Measurements from ENCODE around the gene S1PR3. TPM values are rescaled to one million over a fixed set of nuclear protein-coding genes. Genes with fewer than 3 reads are reported as not detected.

The S1PR3 gene
- total and polyA plus RNA-seq, 2 donors (not counting 3 experiments of a cell fraction or from before 2014, with no cell fraction given), result 12.5 to 25.8 TPM

- DNase-seq (ENCODE audit: low read depth, low spot score) (no peak), FAIRE-seq (no peak)
- H3K79me2 ChIP-seq (ENCODE audit: control insufficient read depth, insufficient read depth, low read length), result peaks cover 26% of the 10 kb centered on the region
- no peaks in the 10 kb centered on the region for H3K9me1 ChIP-seq (replicated peaks; ENCODE audit: control insufficient read depth, extremely low read depth, insufficient read depth, low read length)
- dilution Hi-C loops (cut with MboI; ENCODE audit: extremely low pct_ligation_motif_present, low sequenced_read_pairs), result no loop called here
- no peak overlapping the region for H3K4me3 ChIP-seq (replicated peaks in 1 of 3; ENCODE audit: insufficient read depth in 1 of 3, low read depth in 1 of 3, low read length in 3 of 3)
- ChIA-PET POLR2A (no interaction called here), CTCF (interaction anchor here (1.2 to 3.6 kb wide), 3 partner anchors 276 to 408 kb away, joined by 4 to 75 read pairs (median 5); no protein-coding TSS in a partner anchor)
- H2AFZ ChIP-seq (ENCODE audit: low read depth, low read length), result no peak overlapping the region
- intact Hi-C loops (cut with micrococcal nuclease), result no loop called here
- H3K9ac ChIP-seq (replicated peaks; ENCODE audit: extremely low read depth, insufficient read depth, low read length), result no peak overlapping the region
- no peak overlapping the region for H3K27ac ChIP-seq (ENCODE audit: insufficient read depth, low read depth, low read length)
- no peaks in the 10 kb centered on the region for H3K9me3 ChIP-seq (replicated peaks; ENCODE audit: control insufficient read depth, insufficient read depth, low read length)
- H3K36me3 ChIP-seq (ENCODE audit: control insufficient read depth in 2 of 2, extremely low read depth in 1 of 2, insufficient read depth in 2 of 2, low read length in 2 of 2), result peaks cover 2% of the 10 kb centered on the region in 2 experiments
- H3K4me2 ChIP-seq (ENCODE audit: insufficient read depth, low read length), result no peak overlapping the region
- no peaks in the 10 kb centered on the region for H3K27me3 ChIP-seq (ENCODE audit: control insufficient read depth in 2 of 2, insufficient read depth in 2 of 2, low read length in 2 of 2)
- TSS peak; percentile 8 for BruUV-seq (replicated peaks)
- no peaks in the 10 kb centered on the region for H4K20me1 ChIP-seq (replicated peaks; ENCODE audit: control insufficient read depth, extremely low read depth, insufficient read depth, low read length)
- TF ChIP-seq, protein P1, sequence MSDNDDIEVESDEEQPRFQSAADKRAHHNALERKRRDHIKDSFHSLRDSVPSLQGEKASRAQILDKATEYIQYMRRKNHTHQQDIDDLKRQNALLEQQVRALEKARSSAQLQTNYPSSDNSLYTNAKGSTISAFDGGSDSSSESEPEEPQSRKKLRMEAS (IDR thresholded peaks at IDR 0.05; ENCODE audit: insufficient read depth, insufficient read length), result no peak
- TF ChIP-seq FOS (IDR thresholded peaks at IDR 0.05; ENCODE audit: borderline replicate concordance, insufficient read depth, low read length), result no peak
- no peak for TF ChIP-seq POLR2A (IDR thresholded peaks at IDR 0.05; ENCODE audit: low read depth, low read length)
- TF ChIP-seq GATA2 (IDR thresholded peaks at IDR 0.05; ENCODE audit: insufficient read depth, insufficient read length, low read depth, low read length), result no peak
- TF ChIP-seq JUN (IDR thresholded peaks at IDR 0.05; ENCODE audit: borderline replicate concordance, insufficient read depth, insufficient read length, low read depth), result no peak
- H3K4me1 ChIP-seq (ENCODE audit: control insufficient read depth, extremely low read depth, insufficient read depth, low read length), result no peaks in the 10 kb centered on the region
Observed at GRCh38 chr9:89002987-89003386, 11.7 kb downstream of the S1PR3 start.

GRCh38 chr9:89005323-89005722 is 14.1 kb downstream of the S1PR3 start:
- peaks cover 2% of the 10 kb centered on the region in 2 experiments for H3K36me3 ChIP-seq (ENCODE audit: control insufficient read depth in 2 of 2, extremely low read depth in 1 of 2, insufficient read depth in 2 of 2, low read length in 2 of 2)
- no peak overlapping the region for H3K4me2 ChIP-seq (ENCODE audit: insufficient read depth, low read length)
- TF ChIP-seq GATA2 (IDR thresholded peaks at IDR 0.05; ENCODE audit: insufficient read depth, insufficient read length, low read depth, low read length), result no peak
- TF ChIP-seq MYC (IDR thresholded peaks at IDR 0.05; ENCODE audit: low read depth, low read length), result no peak
- TF ChIP-seq, protein P1 (IDR thresholded peaks at IDR 0.05; ENCODE audit: insufficient read depth, insufficient read length), result no peak
- no peak for TF ChIP-seq POLR2AphosphoS5 (IDR thresholded peaks at IDR 0.05; ENCODE audit: insufficient read depth, low read depth, low read length)
- TF ChIP-seq POLR2A (IDR thresholded peaks at IDR 0.05; ENCODE audit: low read depth, low read length), result no peak
- TF ChIP-seq EZH2 (IDR thresholded peaks at IDR 0.05; ENCODE audit: borderline replicate concordance, low read depth, low read length, severe bottlenecking), result no peak
- no peak for TF ChIP-seq CTCF (IDR thresholded peaks at IDR 0.05; ENCODE audit: extremely low read depth in 1 of 2, insufficient read depth in 1 of 2, low read depth in 1 of 2, low read length in 2 of 2)
- no peak for TF ChIP-seq FOS (IDR thresholded peaks at IDR 0.05; ENCODE audit: borderline replicate concordance, insufficient read depth, low read length)
- no peaks in the 10 kb centered on the region for H4K20me1 ChIP-seq (replicated peaks; ENCODE audit: control insufficient read depth, extremely low read depth, insufficient read depth, low read length)
- H3K4me1 ChIP-seq (ENCODE audit: control insufficient read depth, extremely low read depth, insufficient read depth, low read length), result no peaks in the 10 kb centered on the region
- no peaks in the 10 kb centered on the region for H3K9me1 ChIP-seq (replicated peaks; ENCODE audit: control insufficient read depth, extremely low read depth, insufficient read depth, low read length)
- no peaks in the 10 kb centered on the region for H3K27me3 ChIP-seq (ENCODE audit: control insufficient read depth in 2 of 2, insufficient read depth in 2 of 2, low read length in 2 of 2)
- dilution Hi-C loops (cut with MboI; ENCODE audit: extremely low pct_ligation_motif_present, low sequenced_read_pairs) (no loop called here), intact Hi-C loops (cut with micrococcal nuclease) (no loop called here)
- no TSS peak for BruUV-seq (replicated peaks)
- DNase-seq (ENCODE audit: low read depth, low spot score), result no peak
- peaks cover 22% of the 10 kb centered on the region for H3K79me2 ChIP-seq (ENCODE audit: control insufficient read depth, insufficient read depth, low read length)
- no peak overlapping the region for H3K4me3 ChIP-seq (replicated peaks in 1 of 3; ENCODE audit: insufficient read depth in 1 of 3, low read depth in 1 of 3, low read length in 3 of 3)
- ChIA-PET CTCF (interaction anchor here (4.0 kb wide), 1 partner anchor 273 kb away, joined by 19 read pairs; no protein-coding TSS in a partner anchor), POLR2A (no interaction called here)
- no peak overlapping the region for H2AFZ ChIP-seq (ENCODE audit: low read depth, low read length)
- no peak for FAIRE-seq
- no peak overlapping the region for H3K27ac ChIP-seq (ENCODE audit: insufficient read depth, low read depth, low read length)
- H3K9me3 ChIP-seq (replicated peaks; ENCODE audit: control insufficient read depth, insufficient read depth, low read length), result no peaks in the 10 kb centered on the region
- no peak overlapping the region for H3K9ac ChIP-seq (replicated peaks; ENCODE audit: extremely low read depth, insufficient read depth, low read length)

Measured in endothelial cell of umbilical vein (primary cell).